Activated T-cell treated with anti-CD3 and anti-CD28 coated beads, Interleukin-2, amount 50 U/mL, for 72 hours (primary cell): ENCODE data around the gene LRRC17. TPM values are rescaled to one million over a fixed set of nuclear protein-coding genes. Genes with fewer than 3 reads are reported as not detected.
A peak's percentile ranks its signal among the peaks of the same experiment; 100 is the strongest.

Experiments
- ATAC-seq, 2 donors: fragments of 150-1000 bp; cut with Tn5 transposase; replicated peaks in 1 of 2; 2 replicates each; pipeline ENCODE4 v1.10.0; 2021; ENCODE audit warnings: moderate library complexity in 2 of 2, mild to moderate bottlenecking in 1 of 2
- DNase-seq, 2 donors: peaks; one replicate each; pipeline ENCODE4 v3.0.0; 2021 to 2022; ENCODE audit warnings: mixed read lengths in 1 of 2
- H3K27ac Mint-ChIP-seq: one replicate; pipeline ENCODE4 v1.8.0; 2022; ENCODE audit warnings: mild to moderate bottlenecking, moderate library complexity, mixed read lengths
- H3K27me3 Mint-ChIP-seq: one replicate; pipeline ENCODE4 v1.8.0; 2022; ENCODE audit warnings: low read depth, mixed read lengths
- H3K36me3 Mint-ChIP-seq, 2 donors: one replicate each; pipeline ENCODE4 v1.8.0; 2022; ENCODE audit warnings: mixed read lengths in 2 of 2, mild to moderate bottlenecking in 1 of 2; ENCODE audit not compliant: insufficient read depth in 2 of 2
- H3K4me1 Mint-ChIP-seq: one replicate; pipeline ENCODE4 v1.8.0; 2022; ENCODE audit warnings: low read depth, mixed read lengths
- H3K4me3 Mint-ChIP-seq, 2 donors: one replicate each; pipeline ENCODE4 v1.8.0; 2022; ENCODE audit warnings: mild to moderate bottlenecking in 2 of 2, mixed read lengths in 2 of 2, moderate library complexity in 2 of 2
- H3K9me3 Mint-ChIP-seq, 2 donors: one replicate each; pipeline ENCODE4 v1.8.0; 2022; ENCODE audit warnings: mixed read lengths in 2 of 2
- total RNA-seq, 2 donors: library from RNA; stranded (reverse); gene quantifications; one replicate each; pipeline ENCODE4 v1.2.3, GENCODE V29; 2022

Gene LRRC17
- total RNA-seq, 2 donors from 2014 or later, result 0.31 TPM; not detected in 1

DNA sequence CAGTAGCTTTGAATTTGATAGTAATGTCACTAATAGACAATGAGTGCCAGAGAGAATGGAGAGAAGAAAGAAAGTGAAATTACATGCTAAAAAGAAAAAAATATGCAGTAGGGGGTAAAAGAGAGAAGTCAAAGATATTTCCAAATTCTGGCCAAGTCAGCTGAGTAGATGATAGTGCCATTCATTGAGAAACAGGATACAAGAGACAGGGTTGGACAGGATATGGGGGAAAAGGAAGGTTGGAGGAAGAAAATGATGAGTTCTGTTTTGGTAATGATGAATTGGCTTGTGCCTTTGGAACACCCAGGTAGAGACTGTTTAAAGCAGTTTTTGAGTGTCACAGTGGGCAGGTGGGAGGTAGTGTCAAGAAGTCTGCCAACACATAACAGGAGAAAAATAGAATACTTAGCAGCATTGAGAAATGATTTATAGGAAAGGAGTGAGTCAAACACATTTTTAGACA lies 78.3 kb downstream of the LRRC17 start:
- Mint-ChIP-seq H3K27me3 (no peaks in the 10 kb centered on the region), H3K36me3 (no peaks in the 10 kb centered on the region), H3K4me1 (no peaks in the 10 kb centered on the region), H3K4me3 (no peak overlapping the region), H3K27ac (no peak overlapping the region), H3K9me3 (no peaks in the 10 kb centered on the region)
- DNase-seq, result no peak
- ATAC-seq, result peak in 1 of 2 donors; percentile 36

DNA sequence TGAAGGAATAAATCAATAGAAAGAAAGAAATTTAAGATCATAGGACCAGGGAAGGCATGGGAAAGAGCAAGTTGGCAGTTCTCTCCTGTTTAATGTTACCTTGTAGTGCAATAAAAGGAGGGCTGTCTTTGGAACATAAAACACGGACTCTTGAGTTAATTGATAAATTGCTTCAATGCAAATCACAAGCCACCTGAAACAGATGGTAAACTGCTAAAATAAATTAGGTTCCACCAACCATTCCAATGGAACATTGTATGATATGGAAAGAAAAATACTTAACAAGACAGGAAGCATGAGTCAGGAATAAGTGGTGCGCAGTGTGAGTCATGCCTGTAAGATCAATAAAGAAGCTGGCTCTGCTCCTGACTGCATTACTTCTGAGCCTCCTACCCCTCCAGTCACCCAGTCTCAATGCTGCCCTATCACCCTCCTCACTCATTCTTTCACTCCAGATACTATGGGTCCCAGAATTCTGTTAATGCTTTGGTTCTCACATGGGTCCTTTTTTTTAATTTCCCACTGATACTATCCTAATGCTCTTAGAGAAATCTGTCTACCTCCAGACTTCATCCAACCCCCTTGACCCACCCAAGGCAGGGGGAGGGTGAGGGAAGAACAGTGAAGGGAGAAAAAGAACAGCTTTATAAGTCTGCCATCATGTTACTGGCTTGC lies 78.9 kb downstream of the LRRC17 start:
- H3K27me3 Mint-ChIP-seq, result no peaks in the 10 kb centered on the region
- H3K4me1 Mint-ChIP-seq, result no peaks in the 10 kb centered on the region
- H3K27ac Mint-ChIP-seq, result no peak overlapping the region
- H3K36me3 Mint-ChIP-seq, result no peaks in the 10 kb centered on the region
- DNase-seq (peak in 1 of 2 donors; percentile 7), ATAC-seq (peak; percentile 68 to 83)
- H3K9me3 Mint-ChIP-seq, result no peaks in the 10 kb centered on the region
- H3K4me3 Mint-ChIP-seq, result no peak overlapping the region

DNA sequence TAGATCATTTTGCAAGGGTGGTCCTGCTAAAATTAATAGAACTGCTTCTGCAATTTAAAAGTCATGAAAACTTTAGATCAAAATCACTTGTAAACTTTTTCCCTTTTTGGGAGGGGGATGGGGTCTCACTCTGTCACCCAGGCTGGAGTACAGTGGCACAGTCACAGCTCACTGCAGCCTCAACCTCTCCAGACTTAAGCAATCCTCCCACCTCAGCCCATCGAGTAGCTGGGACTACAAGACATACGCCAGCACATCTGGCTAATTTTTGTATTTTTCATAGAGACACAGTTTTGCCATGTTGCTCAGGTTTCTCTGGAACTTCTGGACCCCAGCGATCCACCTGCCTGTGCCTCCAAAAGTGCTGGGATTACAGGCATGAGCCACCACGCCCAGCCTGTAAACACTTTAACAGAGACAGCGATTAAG lies 79.7 kb downstream of the LRRC17 start:
- no peaks in the 10 kb centered on the region for H3K27me3 Mint-ChIP-seq
- no peak for ATAC-seq
- H3K36me3 Mint-ChIP-seq, result no peaks in the 10 kb centered on the region
- DNase-seq, result no peak
- H3K9me3 Mint-ChIP-seq, result no peaks in the 10 kb centered on the region
- H3K27ac Mint-ChIP-seq, result no peak overlapping the region
- H3K4me1 Mint-ChIP-seq, result no peaks in the 10 kb centered on the region
- H3K4me3 Mint-ChIP-seq, result no peak overlapping the region

DNA sequence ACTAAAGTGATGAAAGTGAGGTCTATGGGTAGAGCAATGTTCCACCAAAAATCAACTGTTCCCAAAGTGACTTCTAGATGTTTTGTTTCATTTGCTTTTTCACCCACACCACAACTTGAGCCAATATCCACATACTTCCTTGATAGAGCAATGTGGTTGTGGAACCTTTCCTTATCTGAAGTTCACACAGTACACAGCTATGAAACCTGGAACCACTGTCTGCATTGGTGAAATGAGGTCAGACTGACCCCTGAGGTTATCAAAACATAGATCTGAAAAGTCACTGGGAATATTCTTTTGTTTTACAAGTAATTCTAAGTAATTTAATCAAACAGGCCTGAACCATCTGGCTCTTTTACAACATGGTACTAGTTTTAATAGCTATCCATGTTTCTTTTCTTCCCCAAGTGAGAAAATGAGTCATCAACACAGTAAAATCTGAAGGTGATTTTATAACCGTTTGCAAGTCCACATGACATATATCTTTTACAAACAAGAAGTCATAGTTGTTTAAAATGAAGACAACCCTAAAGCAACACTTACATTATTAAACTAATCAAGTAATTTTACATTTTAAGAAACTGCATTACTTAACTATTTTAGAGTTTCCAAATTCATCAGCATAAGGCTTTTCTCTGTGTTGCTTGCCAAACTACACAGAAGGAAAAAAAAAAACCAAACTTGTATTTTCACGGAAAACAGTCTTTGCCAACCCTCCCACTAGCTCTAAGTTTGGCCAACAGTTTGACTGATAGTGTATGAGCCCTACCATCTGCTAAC lies 80.3 kb downstream of the LRRC17 start:
- Mint-ChIP-seq H3K27me3 (no peaks in the 10 kb centered on the region), H3K4me3 (no peak overlapping the region), H3K36me3 (no peaks in the 10 kb centered on the region), H3K4me1 (no peaks in the 10 kb centered on the region), H3K9me3 (no peaks in the 10 kb centered on the region), H3K27ac (no peak overlapping the region)
- DNase-seq, result no peak
- ATAC-seq, result no peak

DNA sequence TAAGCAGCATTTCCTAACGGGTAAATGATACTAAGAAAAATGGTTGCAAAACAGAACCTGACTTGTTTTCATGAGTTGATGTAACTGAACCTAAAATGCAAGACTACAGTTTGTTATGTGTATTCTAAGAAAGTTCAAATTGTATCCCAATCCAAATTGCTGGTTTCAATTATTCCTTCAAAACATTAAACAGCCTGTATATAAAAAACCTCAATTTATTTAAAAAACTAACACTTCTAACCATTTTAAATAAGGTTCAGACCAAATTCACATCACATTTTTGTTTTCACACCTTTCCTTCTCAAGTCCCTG lies 80.9 kb downstream of the LRRC17 start:
- DNase-seq, result no peak
- no peaks in the 10 kb centered on the region for H3K27me3 Mint-ChIP-seq
- H3K36me3 Mint-ChIP-seq, result no peaks in the 10 kb centered on the region
- H3K4me1 Mint-ChIP-seq, result no peaks in the 10 kb centered on the region
- H3K4me3 Mint-ChIP-seq, result no peak overlapping the region
- no peak overlapping the region for H3K27ac Mint-ChIP-seq
- ATAC-seq, result no peak
- H3K9me3 Mint-ChIP-seq, result no peaks in the 10 kb centered on the region

DNA sequence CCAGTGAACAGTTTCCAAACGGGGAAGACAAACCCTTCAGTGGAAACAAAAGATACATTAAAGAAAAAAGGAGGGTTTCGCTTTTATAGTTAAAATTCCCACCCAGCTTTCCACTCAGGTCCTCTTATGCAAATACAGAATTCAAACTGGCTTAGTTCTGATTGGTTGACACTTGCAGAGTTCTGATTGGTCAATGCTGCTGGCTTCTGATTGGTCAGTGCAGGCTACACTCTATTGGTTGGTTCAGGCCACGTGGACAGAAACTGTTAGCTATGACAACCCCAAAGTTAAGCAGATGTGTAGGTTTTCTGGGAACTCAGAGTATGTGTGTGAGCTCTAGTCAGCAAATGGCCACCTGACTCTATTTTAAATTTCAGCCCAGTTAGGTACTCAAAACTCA lies 81.8 kb downstream of the LRRC17 start:
- Mint-ChIP-seq H3K9me3 (no peaks in the 10 kb centered on the region), H3K27me3 (no peaks in the 10 kb centered on the region), H3K36me3 (no peaks in the 10 kb centered on the region), H3K27ac (no peak overlapping the region), H3K4me3 (no peak overlapping the region), H3K4me1 (no peaks in the 10 kb centered on the region)
- no peak for ATAC-seq
- no peak for DNase-seq

Other genes starting within 250 kb of the LRRC17 start
- 10 to 100 TPM; 11.4 to 23.4 TPM for gene POLR2J2, start 241.3 kb upstream of the LRRC17 start, total RNA-seq
- gene FAM185A, start 164.0 kb upstream of the LRRC17 start, total RNA-seq, result 1 to 10 TPM; 7.0 to 8.3 TPM
- 1 to 10 TPM; 1.0 to 1.1 TPM for gene FBXL13, start 161.8 kb downstream of the LRRC17 start, total RNA-seq
- gene ARMC10, start 162.1 kb downstream of the LRRC17 start, total RNA-seq, result 10 to 100 TPM; 31.7 to 33.9 TPM
- gene NAPEPLD, start 236.1 kb downstream of the LRRC17 start, total RNA-seq, result 10 to 100 TPM in 1 of 2 donors, 1 to 10 TPM in 1; 8.1 to 10.9 TPM